GM18858 (cell line): ENCODE measurements around the gene MYDGF.

Experiments
- ATAC-seq: cut with Tn5 transposase; IDR thresholded peaks from one replicate; pipeline ENCODE4 v1.9.1; 2021; ENCODE audit not compliant: unreplicated experiment

MYDGF gene

DNA sequence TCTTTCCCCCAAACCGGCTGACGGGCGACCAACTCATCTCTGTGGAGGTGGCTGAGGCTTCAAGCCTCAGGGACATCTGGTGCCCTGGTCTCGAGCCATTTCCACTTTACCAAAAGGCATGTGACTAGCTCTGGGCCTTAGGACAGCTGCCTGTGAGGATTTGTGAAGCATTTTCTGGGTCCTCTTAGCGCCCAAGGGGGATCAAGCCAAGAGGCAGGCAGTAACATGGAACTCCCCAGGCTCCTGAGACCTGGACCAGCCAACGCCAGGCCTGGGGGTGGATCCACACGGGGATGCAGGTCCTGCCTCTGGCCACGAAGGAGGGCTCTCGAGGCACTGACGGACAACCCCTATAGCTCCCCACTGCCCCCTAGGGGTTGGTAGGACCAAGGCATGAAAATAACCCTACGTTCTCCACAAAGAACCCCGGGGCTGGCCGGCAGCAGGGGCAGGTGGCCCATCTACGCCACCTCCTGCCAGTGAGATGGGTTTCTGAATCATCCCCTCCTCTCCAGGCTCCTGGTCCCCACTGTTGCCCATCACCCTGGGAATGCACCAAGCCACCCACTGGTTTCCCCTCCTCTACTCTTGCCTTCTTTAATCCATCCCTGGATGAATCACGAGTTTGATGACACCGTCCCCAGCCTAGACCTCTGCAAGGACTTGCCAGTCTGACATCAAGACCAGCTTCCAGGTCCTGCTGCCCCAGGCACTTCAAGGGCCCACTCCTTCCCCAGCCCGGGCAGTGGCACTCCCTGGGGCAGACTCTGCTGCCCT is 7.0 kb upstream of the MYDGF start:
- ATAC-seq = no peak

DNA sequence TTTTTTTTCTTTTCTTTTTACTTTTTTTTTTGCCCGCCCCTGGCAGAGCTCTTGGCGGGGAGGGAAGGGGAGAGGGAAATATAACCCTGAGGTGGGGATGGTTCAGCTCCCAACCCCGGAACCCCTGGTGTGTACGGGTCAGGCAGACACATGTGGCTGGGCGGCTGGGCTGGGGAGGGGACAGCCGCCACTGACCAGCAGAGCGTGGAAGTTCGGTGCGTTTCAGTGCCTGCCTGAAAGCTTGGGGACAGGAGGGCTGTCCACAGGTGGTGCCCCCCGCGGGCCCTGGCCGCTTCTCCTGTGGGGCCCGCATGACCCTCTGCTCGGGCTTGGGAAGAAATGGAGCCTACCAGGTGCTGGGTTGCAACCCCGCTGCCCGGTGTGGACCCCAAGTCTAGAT is 5.2 kb upstream of the MYDGF start:
- no peak for ATAC-seq

DNA sequence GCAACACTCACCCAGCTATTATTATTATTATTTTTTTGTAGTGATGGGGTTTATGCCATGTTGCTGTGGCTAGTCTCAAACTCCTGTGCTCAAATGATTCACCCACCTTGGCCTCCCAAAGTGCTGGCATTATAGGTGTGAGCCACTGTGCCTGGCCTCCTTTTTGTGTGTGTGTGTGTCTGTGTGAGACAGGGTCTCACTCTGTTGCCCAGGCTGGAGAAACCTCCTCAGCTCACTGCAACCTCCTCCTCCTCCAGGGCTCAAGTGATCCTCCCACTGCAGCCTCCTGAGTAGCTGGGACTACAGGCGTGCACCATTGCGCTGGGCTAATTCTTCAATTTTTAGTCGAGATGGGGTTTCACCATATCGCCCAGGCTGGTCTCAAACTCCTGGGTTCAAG is 3.6 kb upstream of the MYDGF start:
- no peak for ATAC-seq

DNA sequence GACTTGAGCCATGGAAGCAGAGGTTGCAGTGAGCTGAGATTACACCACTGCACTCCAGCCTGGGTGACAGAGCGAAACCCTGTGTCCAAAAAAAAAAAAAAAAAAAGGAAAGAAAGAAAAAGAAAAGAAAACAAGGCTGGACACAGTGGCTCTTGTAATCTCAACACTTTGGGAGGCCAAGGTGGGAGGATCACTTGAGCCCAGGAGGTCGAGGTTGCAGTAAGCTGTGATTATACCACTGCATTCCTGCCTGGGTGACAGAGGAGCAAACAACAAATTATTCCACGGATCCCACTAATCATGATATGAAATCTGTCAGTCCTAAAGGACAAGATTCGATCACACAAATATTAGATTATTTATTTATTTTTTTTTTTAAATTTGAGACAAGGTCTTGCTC is 3.1 kb upstream of the MYDGF start:
- ATAC-seq = no peak

DNA sequence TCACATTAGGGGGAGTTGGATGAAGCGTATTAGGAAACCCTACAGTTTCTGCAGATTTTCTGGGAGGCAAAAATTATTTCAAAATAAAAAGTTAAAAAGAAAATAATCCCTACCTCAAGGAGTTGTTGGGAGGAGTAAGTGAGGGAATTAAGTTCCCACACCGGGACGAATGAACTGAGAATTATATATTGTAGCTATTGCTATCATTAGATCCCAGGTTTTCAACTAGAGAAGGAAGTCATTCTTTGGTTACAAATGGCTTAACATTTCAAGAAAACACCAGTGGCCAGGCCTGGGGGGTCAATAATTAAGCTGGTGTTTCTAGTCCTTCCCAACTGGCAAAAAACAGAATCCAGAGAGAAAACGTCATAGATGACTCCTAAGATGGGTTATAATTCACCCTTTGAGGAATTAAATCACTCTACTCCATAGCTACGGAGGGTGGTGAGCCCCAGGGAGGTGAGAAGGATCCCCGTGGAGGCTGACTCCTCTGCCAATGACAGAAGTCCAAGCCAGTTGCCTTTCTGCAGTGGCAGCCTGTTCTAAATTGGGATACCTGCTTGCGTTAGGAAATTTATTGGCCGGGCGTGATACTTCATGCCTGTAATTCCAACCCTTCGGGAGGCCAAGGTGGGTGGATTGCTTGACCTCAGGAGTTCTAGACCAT is 1.2 kb upstream of the MYDGF start:
- no peak for ATAC-seq

DNA sequence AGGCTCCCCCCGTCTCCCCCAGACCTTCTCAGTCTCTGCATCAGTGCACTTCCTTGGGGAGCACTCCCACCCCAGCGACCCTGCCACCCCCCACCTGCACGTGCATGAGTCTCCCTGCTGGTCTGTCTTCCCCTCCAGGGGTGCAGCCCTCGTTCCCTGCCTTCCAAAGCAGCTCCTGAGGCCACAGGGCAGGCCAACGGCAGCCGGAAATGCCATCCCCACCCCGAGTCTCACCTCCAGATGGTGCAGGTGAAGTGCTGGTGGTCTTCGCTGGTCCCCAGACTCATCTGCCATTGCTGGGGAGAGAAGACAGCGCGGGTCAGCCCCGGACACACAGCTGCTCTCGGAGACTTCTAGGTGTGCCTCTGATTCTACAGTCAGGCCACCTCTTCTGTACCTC is 5.5 kb downstream of the MYDGF start:
- ATAC-seq = no peak

DNA sequence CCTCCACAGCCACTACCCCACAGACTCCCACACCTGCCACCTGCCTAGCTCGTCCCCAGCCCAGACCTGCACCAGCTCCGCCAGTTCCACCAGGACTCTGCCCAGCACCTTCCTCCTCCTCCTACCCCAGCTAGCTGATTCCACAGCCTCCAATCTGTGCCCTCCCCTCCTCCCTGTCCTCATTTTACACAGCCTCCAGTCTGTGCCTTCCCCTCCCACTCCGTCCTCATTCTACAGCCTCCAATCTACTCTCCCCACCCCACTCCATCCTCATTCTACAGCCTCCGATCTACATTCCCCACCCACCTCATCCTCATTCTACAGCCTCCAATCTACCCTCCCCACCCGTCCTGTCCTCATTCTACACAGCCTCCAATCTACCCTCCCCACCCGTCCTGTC is 7.3 kb downstream of the MYDGF start:
- ATAC-seq = no peak

DNA sequence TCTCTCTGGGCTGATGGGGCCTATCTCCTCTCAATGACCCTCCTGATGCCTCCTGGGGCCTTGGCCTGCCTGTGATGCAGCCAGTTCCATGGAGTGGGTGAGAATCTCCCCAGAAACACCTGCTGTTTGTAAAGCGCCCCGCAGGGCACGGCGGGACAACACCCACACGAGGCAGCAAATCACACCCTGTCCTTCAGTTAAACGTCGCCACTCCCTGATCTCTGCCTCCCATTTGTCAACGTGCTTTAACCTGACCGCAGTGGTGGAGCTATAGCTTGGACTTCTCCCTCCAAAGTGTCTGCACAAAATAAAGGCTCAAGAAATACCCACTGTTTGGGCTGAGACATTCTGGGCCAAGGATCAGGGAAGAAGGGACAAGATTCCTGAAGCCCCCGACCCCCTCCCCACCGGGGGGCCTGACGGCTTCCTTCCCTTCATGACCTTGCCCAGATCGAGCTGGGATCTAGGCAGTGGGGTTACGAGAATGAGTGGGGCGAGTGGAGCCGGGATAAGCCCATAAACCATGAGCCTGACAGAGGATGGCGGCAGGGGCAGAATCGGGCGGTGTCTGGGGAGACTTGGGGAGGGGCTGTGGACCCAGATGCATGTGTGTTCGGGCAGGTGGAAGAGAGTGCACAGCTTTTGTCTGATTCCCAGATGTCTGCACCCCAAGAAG is 8.0 kb downstream of the MYDGF start:
- no peak for ATAC-seq

DNA sequence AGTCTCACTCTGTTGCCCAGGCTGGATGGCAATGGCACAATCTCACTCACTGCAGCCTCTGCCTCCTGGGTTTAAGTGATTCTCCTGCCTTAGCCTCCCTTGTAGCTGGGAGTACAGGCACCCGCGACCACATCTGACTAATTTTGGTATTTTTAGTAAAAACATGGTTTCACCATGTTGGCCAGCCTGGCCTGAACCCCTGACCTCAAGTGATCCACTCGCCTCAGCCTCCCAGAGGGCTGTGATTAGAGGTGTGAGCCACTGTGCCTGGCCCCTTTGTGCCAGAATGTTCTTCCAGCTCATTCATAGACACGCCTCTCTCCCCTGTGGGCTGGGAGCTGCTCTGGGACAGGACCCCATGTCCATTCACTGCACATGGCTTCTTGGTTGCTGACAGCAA is 9.1 kb downstream of the MYDGF start:
- ATAC-seq = no peak

DNA sequence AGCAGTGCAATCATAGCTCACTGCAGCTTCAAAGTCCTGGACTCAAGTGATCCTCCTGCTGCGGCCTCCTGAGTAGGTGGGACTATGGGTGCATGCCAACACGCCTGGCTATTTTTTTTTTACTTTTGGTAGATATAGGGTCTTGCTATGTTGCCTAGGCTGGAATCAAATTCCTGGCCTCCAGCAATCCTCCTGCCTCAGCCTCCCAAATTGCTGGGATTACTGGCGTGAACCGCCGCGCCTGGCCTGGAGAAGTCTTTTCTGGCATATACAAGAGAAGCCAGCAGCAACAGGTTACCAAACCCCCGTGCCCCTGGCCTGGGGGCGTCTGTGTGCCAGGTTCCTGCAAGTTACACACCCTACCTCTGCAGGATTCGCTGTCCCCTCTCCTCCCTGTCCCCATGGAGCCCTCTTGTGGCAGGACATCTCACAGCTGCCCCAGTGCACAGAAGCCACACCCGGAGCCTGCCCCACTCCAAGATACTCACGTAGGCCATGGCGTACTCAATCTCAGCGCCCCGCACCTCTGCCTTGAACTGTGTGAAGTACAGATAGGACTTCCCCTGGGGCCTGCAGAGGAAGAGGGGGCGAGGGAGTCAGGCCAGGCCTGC is 9.9 kb downstream of the MYDGF start:
- no peak for ATAC-seq

DNA sequence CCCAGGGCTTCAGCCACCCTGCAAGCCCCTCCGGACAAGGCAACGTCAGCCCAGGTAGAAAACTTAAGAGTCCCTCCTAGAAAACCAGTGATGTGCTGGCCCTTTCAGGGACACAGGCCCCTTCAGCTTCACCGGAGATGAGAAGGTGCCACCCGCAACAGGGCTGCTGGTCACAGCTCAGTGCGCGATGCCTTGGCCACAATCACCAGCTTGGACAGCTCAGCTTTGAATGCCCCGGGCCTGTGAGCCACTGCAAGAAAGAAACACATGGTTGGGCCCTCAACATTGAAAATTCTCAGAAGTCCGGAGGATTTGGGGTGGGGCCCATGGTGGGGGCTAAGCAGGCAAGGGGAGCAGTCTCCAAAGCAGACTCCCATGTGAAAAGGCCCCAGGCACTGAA is 12.3 kb downstream of the MYDGF start:
- no peak for ATAC-seq

DNA sequence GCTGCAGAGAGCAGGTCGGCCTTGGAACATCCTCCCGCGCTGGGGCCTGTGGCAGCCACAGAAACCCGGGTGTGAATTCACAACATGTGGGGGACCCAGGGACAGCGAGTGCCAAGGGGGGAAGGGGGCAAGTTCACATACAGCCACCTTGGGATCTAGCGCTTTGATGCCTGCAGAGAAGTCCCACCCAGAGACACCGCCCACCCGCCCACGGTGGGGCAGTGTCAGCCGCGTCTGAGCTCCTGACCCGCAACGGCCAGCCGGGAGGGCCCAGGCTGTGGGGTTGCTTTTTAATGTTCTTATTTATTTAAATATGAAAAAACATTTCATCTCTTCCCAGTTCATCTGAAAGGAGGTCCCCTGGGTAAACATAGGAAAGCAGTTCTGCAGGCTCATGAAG is 12.9 kb downstream of the MYDGF start:
- no peak for ATAC-seq

DNA sequence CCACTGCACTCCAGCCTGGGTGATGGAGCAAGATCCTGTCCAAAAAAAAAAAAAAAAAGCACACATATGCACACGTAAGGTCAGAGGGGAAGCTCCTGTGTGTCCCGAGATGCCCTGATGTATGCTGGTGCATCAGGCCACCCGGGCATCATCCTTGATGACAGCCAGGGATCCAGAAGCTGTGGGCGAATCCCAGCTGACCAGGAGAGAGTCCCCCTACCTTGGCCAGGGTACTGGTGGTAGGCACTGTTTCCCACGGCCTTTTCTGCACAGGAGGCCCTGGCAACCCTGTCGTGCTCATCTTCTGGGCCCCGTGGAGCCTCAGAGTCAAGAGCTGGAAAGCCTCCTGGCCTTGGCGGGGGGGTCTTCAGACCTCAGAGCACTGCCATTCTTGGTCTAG is 14.0 kb downstream of the MYDGF start:
- ATAC-seq = no peak

DNA sequence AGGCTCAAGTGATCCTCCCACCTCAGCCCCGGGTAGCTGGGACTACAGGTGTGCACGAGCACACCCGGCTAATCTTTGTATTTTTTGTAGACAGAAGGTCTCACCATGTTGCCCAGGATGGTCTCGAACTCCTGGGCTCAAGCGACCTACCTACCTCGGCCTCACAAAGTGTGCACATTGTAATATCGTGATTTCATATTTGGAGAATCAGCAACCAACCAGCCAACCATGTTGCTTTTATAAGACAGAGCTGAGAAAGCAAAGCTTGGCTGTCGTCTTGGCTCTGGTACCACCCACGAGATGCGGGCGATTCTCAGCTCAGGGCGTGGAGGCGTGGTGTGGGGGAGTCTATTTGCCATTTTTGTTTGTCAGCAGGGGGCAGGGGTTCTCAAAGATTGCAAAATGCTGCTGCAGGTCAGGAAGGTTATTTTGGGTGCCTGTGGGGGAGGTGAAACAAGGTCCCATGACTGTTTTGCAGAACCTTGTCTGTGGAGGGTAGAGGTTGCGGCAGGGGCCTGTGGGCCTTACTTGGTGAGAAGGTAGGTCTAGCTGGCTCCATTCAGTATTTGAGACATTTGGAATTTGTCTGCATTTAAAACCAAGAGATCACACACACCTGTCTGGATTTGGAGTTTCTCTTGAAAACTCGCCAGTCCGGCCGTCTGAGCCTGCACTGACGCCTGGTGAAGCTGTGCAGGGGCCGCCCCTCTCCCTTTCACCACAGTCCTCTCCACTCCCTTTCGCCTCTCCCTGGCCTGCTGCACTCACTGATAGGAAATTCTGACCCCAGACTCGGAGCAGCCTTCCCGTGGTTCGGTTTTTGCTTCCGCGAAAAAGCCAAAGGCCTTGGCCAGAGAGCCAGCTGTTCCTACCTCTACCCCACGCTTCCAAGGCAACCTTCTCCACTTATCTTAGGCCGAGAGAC is 15.4 kb downstream of the MYDGF start:
- ATAC-seq = no peak

DNA sequence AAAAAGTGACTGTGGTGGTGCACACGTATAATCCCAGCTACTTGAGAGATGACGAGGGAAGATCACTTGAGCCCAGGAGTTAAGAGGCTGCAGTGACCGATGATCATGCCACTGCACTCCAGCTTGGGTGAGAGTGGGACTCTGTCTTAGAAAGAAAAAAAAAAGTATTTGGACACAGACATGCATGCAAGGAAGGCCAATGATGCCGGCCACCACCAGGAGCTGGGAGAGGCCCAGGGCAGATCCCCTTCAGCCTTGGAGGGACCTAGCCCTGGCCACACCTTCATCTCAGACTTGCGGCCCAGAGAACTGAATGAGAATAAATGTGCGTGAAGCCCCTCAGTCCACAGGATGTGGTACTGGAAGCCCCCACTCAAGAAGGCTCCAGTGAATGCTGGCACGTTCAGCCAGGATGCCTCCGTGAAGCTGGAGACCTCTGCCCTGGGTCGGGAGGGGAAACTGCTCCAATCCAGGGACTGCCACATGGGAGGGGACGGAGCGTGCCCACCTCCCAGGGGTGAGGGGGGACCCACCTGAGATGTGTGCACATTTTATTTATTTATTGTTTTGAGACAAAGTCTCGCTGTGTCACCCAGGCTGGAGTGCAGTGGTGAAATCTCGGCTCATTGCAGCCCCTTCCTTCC is 16.2 kb downstream of the MYDGF start:
- ATAC-seq = no peak

DNA sequence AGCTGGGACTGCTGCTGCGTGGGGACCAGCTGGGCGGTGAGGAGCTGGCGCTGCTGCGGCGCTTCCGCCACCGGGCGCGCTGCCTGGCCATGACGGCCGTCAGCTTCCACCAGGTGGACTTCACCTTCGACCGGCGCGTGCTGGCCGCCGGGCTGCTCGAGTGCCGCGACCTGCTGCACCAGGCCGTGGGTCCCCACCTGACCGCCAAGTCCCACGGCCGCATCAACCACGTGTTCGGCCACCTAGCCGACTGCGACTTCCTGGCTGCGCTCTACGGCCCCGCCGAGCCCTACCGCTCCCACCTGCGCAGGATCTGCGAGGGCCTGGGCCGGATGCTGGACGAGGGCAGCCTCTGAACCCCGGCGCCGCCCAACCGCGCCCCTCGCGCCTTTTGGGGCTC is 18.1 kb downstream of the MYDGF start:
- no peak for ATAC-seq

DNA sequence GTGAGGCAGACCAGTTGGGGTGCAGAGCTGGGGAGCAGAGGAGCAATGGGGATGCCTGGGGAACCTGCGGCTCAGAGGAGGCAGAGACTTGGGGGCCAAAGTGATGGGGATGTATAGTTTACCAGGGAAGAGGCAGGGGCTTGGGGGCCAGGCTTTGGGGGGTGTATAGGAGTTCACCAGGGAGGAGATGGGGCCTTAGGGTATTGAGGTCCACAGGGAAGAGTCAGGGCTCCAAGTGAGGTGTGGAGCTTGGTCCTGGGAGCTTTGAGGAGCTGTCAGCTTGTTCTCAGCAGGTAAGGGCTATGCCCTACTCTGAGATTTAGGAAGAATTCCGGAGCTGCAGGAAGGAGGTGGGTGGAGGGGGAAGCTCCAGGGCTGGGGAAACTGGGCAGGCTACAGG is 20.0 kb downstream of the MYDGF start:
- no peak for ATAC-seq

DNA sequence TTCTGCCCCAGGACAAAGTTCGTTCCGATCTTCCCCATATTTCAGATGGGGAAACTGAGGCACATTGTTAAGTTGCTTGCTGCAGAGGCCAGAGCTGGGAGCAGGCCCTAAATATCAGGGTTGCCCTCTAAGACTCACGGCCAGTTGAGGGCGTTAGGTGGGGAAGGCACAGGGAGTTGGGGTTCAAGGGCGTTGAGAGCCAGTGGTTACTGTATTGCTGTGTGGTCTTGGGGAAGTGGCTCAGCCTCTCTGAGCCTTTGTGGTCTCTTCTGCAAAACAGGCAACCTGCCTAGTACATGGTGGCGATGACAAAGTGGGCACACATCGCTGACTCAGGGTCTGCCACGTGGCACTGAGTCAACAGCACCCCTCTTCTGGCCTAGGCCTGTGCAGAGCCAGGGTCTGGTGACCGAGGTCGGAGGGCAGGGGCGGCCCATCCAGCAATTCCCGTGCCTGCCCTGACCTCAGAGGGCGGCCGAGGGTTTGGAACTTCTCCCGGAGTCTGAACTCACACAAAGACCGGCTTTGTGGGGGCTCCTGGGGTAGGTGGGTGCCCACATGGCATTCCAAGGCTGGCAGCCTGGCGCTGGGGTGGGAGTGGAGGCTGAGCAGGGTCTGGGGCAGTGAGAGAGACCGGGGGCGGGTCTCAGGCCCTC is 20.6 kb downstream of the MYDGF start:
- ATAC-seq = no peak

DNA sequence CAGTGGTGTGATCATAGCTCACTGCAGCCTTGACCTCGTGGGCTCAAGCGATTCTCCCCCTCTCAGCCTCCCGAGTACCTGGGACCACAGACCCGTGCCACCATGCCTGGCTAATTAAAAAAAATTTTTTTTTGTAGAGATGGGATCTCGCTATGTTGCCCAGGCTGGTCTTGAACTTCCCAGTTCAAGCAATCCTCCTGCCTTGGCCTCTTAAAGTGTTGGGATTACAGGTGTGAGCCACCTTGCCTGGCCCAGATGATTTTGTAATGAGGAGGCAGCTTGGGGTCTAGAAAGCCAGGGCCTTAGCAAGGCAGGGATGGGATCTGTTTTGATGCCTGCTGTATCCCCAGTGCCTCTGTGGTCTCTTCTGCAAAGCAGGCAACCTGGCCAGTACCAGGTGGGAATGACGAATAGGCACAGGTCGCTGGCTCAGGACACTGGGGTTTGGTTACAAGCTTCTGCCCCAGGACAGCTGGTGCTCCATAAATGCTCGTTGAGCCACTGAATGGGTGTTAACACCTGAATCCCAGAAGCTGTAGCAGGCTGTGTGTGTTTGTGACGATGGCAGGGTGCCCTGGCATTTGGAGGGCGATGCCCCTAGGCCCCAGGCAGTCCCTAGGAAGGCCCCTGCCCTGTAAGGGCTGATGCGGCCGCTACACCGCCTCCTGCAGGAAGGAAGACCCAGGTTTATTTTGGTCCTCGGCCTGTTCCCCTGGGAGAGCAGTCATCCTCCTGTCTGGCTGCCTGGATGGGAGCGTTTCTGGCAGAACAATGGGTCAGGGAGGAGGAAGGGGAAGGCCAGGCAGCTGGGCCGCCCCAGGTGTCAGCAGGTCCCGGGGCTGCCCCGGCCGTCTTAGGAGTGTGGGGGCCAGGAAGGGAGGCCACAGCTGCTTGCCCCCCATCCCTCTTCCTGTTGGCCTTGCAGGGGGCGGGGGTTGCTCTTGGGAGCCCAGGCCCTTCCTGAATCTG is 22.2 kb downstream of the MYDGF start:
- no peak for ATAC-seq
